ENCODE results near the gene SEC22A. TPM values are rescaled to one million over a fixed set of nuclear protein-coding genes. Genes with fewer than 3 reads are reported as not detected.

SEC22A gene
- total and polyA plus RNA-seq, 10 of the 15 experiments (the other 5 are each of a cell fraction or from before 2014, with no cell fraction given): 19.3 to 70.3 (median 36.7) TPM

DNA sequence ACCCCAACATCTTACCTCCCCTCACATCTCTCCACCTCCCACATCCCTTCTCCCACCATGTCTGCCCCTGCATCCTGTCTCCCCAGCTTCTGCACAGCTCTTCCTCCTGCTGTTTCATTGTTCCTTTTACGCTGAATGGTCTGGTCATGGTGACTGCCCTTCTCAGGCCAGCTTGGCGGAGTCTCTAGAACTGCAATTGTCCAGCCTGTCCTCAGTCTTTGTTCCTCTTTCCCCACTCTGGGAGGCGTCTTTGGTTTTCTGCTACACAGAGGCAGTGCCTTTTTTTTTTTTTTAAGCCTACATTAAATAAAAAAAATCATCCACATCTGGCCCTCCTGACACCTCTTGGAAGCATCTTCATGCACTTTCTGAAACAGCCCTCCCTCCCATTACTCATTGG, 49.1 kb upstream of the SEC22A start (continued):
- TF ChIP-seq, protein P1, sequence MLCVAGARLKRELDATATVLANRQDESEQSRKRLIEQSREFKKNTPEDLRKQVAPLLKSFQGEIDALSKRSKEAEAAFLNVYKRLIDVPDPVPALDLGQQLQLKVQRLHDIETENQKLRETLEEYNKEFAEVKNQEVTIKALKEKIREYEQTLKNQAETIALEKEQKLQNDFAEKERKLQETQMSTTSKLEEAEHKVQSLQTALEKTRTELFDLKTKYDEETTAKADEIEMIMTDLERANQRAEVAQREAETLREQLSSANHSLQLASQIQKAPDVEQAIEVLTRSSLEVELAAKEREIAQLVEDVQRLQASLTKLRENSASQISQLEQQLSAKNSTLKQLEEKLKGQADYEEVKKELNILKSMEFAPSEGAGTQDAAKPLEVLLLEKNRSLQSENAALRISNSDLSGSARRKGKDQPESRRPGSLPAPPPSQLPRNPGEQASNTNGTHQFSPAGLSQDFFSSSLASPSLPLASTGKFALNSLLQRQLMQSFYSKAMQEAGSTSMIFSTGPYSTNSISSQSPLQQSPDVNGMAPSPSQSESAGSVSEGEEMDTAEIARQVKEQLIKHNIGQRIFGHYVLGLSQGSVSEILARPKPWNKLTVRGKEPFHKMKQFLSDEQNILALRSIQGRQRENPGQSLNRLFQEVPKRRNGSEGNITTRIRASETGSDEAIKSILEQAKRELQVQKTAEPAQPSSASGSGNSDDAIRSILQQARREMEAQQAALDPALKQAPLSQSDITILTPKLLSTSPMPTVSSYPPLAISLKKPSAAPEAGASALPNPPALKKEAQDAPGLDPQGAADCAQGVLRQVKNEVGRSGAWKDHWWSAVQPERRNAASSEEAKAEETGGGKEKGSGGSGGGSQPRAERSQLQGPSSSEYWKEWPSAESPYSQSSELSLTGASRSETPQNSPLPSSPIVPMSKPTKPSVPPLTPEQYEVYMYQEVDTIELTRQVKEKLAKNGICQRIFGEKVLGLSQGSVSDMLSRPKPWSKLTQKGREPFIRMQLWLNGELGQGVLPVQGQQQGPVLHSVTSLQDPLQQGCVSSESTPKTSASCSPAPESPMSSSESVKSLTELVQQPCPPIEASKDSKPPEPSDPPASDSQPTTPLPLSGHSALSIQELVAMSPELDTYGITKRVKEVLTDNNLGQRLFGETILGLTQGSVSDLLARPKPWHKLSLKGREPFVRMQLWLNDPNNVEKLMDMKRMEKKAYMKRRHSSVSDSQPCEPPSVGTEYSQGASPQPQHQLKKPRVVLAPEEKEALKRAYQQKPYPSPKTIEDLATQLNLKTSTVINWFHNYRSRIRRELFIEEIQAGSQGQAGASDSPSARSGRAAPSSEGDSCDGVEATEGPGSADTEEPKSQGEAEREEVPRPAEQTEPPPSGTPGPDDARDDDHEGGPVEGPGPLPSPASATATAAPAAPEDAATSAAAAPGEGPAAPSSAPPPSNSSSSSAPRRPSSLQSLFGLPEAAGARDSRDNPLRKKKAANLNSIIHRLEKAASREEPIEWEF (IDR thresholded peaks at IDR 0.05; ENCODE audit: insufficient replicate concordance, low read depth, low read length): no peak
- TF ChIP-seq SUZ12 (IDR thresholded peaks at IDR 0.05; ENCODE audit: unreplicated experiment): no peak
- peak in 1 of 2 experiments; percentile 48; a peak in 2 of 4 replicates for TF ChIP-seq ETV6 (conservative IDR thresholded peaks at IDR 0.05 in 1 of 2, IDR thresholded peaks at IDR 0.05 in 1 of 2; ENCODE audit: borderline replicate concordance in 1 of 2, low read depth in 1 of 2)

DNA sequence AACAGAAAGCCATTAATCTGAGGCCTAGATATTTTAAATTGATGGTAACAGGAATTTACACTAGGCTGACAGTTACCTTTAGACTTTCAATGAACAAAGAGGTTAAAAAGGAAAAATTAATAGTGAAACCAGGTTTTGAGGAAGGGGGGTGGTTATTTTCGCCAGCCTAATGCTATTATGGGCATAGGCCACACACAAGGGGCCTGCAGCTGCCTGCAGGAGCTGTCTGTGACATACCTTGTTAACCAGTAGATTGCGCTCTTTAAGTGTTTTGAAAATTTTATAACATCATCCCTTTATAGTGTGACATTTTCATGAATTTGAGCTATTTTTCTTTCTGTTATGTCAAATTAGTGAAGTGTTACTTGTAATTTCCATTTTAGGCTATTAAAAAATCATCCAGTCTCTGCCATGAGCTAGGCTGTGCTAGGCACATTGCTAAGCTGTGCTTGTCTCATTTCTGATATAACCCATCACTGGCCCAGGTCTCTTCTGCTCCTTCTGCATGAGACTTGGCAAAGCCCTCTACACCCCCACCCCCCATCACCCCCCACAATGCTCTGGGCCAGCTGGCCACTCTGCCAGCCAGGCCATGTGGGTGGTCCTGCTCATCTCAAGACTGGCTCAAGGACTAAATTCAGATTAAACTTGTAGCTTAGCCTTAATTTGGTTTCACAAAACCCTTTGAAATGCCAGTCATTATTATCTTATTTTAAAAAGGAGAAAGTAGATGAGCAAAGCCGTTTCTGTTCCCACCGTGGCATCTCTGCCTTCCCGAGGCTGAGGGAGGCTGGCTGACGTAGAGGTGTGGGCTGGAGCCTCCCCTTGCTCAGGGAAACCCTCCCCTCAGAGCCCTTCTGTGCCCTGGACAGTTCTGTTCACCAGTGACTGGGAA, 48.4 kb upstream of the SEC22A start:
- peak overlapping the region; percentile 22; the same call in 1 of the 2 replicates for H3K27ac ChIP-seq (ENCODE audit: control insufficient read depth, insufficient read depth)
- POLR2A ChIA-PET: interaction anchor here (0.7 kb wide), 1 partner anchor 45 kb away, joined by 4 read pairs; no protein-coding TSS in a partner anchor
- TF ChIP-seq ZNF274 (IDR thresholded peaks at IDR 0.05; ENCODE audit: insufficient read depth, insufficient read length) (no peak), MYB (IDR thresholded peaks at IDR 0.05; ENCODE audit: borderline replicate concordance, low read depth, low read length) (no peak), BACH1 (IDR thresholded peaks at IDR 0.05; ENCODE audit: borderline replicate concordance) (no peak), KDM1A (IDR thresholded peaks at IDR 0.05; ENCODE audit: borderline replicate concordance) (no peak), SMAD5 (IDR thresholded peaks at IDR 0.05; ENCODE audit: low read depth) (no peak), CHD4 (IDR thresholded peaks at IDR 0.05) (no peak), MTA3 (IDR thresholded peaks at IDR 0.05; ENCODE audit: borderline replicate concordance, low read length) (no peak), MEF2B (IDR thresholded peaks at IDR 0.05; ENCODE audit: partially characterized antibody, poor library complexity, severe bottlenecking) (no peak), TCF12 (IDR thresholded peaks at IDR 0.05; ENCODE audit: low read depth, low read length) (0 out of 2 replicates have a peak, but pooled peaks have one; percentile 54), KLF5 (IDR thresholded peaks at IDR 0.05; ENCODE audit: partially characterized antibody) (no peak), RUNX3 (IDR thresholded peaks at IDR 0.05; ENCODE audit: low read length) (peak; percentile 37; the same call in 1 of the 2 replicates)
- TF ChIP-seq, protein P2, sequence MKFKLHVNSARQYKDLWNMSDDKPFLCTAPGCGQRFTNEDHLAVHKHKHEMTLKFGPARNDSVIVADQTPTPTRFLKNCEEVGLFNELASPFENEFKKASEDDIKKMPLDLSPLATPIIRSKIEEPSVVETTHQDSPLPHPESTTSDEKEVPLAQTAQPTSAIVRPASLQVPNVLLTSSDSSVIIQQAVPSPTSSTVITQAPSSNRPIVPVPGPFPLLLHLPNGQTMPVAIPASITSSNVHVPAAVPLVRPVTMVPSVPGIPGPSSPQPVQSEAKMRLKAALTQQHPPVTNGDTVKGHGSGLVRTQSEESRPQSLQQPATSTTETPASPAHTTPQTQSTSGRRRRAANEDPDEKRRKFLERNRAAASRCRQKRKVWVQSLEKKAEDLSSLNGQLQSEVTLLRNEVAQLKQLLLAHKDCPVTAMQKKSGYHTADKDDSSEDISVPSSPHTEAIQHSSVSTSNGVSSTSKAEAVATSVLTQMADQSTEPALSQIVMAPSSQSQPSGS (IDR thresholded peaks at IDR 0.05; ENCODE audit: low read length): no peak

More for the DNA sequence above, 48.4 kb upstream of the SEC22A start:
- H4K20me1 ChIP-seq (ENCODE audit: control insufficient read depth, insufficient read depth): no peaks in the 10 kb centered on the region
- FAIRE-seq (no peak), DNase-seq (ENCODE audit: low read depth, low spot score) (no peak), ATAC-seq (peak; percentile 72)
- H3K4me2 ChIP-seq (ENCODE audit: control insufficient read depth, insufficient read depth): no peak overlapping the region
- H3K9ac ChIP-seq (ENCODE audit: control insufficient read depth, insufficient read depth, low read length): no peak overlapping the region
- ChIA-PET SMC1A (ENCODE audit: uncharacterized antibody, unreplicated experiment) (interaction anchor here (0.6 to 0.7 kb wide), 2 partner anchors 15 to 54 kb away, joined by 3 read pairs; no protein-coding TSS in a partner anchor), RAD21 (ENCODE audit: unreplicated experiment) (interaction anchor here (1.0 to 1.4 kb wide), 3 partner anchors 16 to 127 kb away, joined by 3 to 4 read pairs (median 3); partner anchors contain the start of gene SEC22A), CTCF (interaction anchor here (1.1 to 1.2 kb wide), 2 partner anchors 74 to 102 kb away, joined by 4 to 5 read pairs; no protein-coding TSS in a partner anchor)
- H3K27me3 ChIP-seq (replicated peaks in 1 of 2; ENCODE audit: control insufficient read depth in 2 of 2, insufficient read depth in 2 of 2, low read length in 1 of 2): no peaks in the 10 kb centered on the region
- intact Hi-C loops (cut with micrococcal nuclease; ENCODE audit: unreplicated experiment): no loop called here
- H3K9me3 ChIP-seq (replicated peaks; ENCODE audit: control insufficient read depth, insufficient read depth, low read length): no peaks in the 10 kb centered on the region
- peak overlapping the region; percentile 11; the same call in 1 of the 2 replicates for H2AFZ ChIP-seq (ENCODE audit: control insufficient read depth, low read depth, low read length)
- H3K36me3 ChIP-seq (ENCODE audit: control insufficient read depth in 2 of 2, insufficient read depth in 2 of 2, low read length in 1 of 2): peaks cover 5 to 8% of the 10 kb centered on the region in 2 experiments; a peak in 3 of 4 replicates
- peaks cover 9% of the 10 kb centered on the region for H3K4me1 ChIP-seq (ENCODE audit: control insufficient read depth, insufficient read depth, low read length)
- in situ Hi-C loops (cut with MboI): no loop called here
- WGBS (ENCODE audit: insufficient coverage, insufficient replicate concordance, low lambda C conversion rate, missing lambda C conversion rate): 58% methylated on average over 6 of the region's 6 CpGs
- BruUV-seq (replicated peaks): no TSS peak
- no peak overlapping the region for H3K4me3 ChIP-seq
- no peaks in the 10 kb centered on the region for H3K79me2 ChIP-seq (ENCODE audit: control insufficient read depth, insufficient read depth, low read length)

All from GM12878 (cell line).